T47D (cell line): ENCODE results near the gene PCDH1.
"Not testable (repeated sequence)": the region's sequence is repeated elsewhere in the genome, so short reads cannot be mapped to it uniquely, and the experiment has no call there.

ENCODE experiments used
- DNase-seq, 2 experiments: peaks; one replicate each; pipeline versions ENCODE4 v3.0.0 to v3.0.0-alpha.2; 2011 to 2012; ENCODE audit warnings: low read depth in 1 of 2, low spot score in 1 of 2
- JUND ChIP-seq: IDR thresholded peaks from 2 replicates; pipeline ENCODE4 v1.6.1; 2012; ENCODE audit warnings: low read depth
- in situ Hi-C: cut with HindIII; loops from 2 replicates; pipeline ENCODE4 v1.10.0; 2016; ENCODE audit warnings: low sequenced_read_pairs, low pct_unique_long_range_greater_than_20kb

The PCDH1 gene

GRCh38 chr5:141823056-141823455 lies 55.2 kb downstream of the PCDH1 start:
- no peak for DNase-seq
- no peak for TF ChIP-seq JUND
- in situ Hi-C loops: no loop called here

- no peak for TF ChIP-seq JUND
- in situ Hi-C loops: no loop called here
- peak in 1 of 2 experiments; percentile 44 for DNase-seq
Measured at GRCh38 chr5:141822144-141822543, 56.1 kb downstream of the PCDH1 start.

GRCh38 chr5:141821430-141821925 lies 56.7 kb downstream of the PCDH1 start:
- no peak for TF ChIP-seq JUND
- peak; percentile 63 to 95 for DNase-seq
- in situ Hi-C loops: no loop called here

- DNase-seq, in situ Hi-C loops: not testable (repeated sequence)
Measured at GRCh38 chr5:141820686-141821085, 57.5 kb downstream of the PCDH1 start.

- TF ChIP-seq JUND: no peak
- in situ Hi-C loops: no loop called here
- no peak for DNase-seq
Measured at GRCh38 chr5:141817631-141818030, 60.6 kb downstream of the PCDH1 start.

GRCh38 chr5:141816598-141817399 lies 61.4 kb downstream of the PCDH1 start:
- in situ Hi-C loops: no loop called here
- DNase-seq: no peak
- TF ChIP-seq JUND: no peak

GRCh38 chr5:141815796-141816180 lies 62.4 kb downstream of the PCDH1 start:
- in situ Hi-C loops: no loop called here
- TF ChIP-seq JUND: no peak
- DNase-seq: no peak

GRCh38 chr5:141815051-141815795 lies 63.0 kb downstream of the PCDH1 start:
- DNase-seq: no peak
- no peak for TF ChIP-seq JUND
- in situ Hi-C loops: no loop called here

- TF ChIP-seq JUND: no peak
- in situ Hi-C loops: no loop called here
- peak; percentile 58 to 77 for DNase-seq
Measured at GRCh38 chr5:141814064-141814964, 63.9 kb downstream of the PCDH1 start.

GRCh38 chr5:141812512-141812911 lies 65.7 kb downstream of the PCDH1 start:
- DNase-seq: no peak
- in situ Hi-C loops: no loop called here
- no peak for TF ChIP-seq JUND

- in situ Hi-C loops: no loop called here
- peak in 1 of 2 experiments; percentile 38 for DNase-seq
- no peak for TF ChIP-seq JUND
Measured at GRCh38 chr5:141811287-141812155, 66.7 kb downstream of the PCDH1 start.
